GM12801 (cell line): ENCODE data around the gene NUDT3.

Source experiments
- TF ChIP-seq, protein P1 (sequence below): IDR thresholded peaks from one replicate; pipeline ENCODE4 v1.5.1; 2011; ENCODE audit warnings: control low read depth; ENCODE audit not compliant: insufficient read length; ENCODE audit errors: extremely low read depth

Gene NUDT3

GRCh38 chr6:34285448-34286164 is 106.9 kb downstream of the NUDT3 start:
- TF ChIP-seq, protein P1, sequence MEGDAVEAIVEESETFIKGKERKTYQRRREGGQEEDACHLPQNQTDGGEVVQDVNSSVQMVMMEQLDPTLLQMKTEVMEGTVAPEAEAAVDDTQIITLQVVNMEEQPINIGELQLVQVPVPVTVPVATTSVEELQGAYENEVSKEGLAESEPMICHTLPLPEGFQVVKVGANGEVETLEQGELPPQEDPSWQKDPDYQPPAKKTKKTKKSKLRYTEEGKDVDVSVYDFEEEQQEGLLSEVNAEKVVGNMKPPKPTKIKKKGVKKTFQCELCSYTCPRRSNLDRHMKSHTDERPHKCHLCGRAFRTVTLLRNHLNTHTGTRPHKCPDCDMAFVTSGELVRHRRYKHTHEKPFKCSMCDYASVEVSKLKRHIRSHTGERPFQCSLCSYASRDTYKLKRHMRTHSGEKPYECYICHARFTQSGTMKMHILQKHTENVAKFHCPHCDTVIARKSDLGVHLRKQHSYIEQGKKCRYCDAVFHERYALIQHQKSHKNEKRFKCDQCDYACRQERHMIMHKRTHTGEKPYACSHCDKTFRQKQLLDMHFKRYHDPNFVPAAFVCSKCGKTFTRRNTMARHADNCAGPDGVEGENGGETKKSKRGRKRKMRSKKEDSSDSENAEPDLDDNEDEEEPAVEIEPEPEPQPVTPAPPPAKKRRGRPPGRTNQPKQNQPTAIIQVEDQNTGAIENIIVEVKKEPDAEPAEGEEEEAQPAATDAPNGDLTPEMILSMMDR = no peak

- TF ChIP-seq, protein P1 = no peak
These were observed 107.7 kb downstream of the NUDT3 start for GRCh38 chr6:34284563-34285447.

- TF ChIP-seq, protein P1 = no peak
These were observed 110.7 kb downstream of the NUDT3 start for GRCh38 chr6:34281702-34282334.

DNA sequence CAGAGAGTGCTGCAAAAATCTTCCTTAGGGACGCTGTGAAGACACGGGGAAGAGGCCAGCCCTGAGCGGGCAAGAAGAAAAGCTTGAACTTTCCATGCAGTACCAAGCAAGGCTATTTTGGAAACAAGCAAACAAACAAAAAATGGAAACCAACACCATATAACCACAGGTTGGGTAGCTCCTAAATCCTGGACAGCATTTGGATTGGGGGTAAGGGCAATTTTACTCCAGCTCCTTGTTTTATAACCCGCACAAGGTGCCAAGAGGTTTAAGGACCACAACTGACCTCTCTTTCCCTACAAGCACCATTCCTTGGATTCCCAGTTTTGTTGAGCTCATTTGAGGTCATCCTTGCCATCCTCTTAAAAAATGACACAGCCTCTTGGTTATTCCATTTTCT is 112.3 kb downstream of the NUDT3 start:
- TF ChIP-seq, protein P1 = no peak

DNA sequence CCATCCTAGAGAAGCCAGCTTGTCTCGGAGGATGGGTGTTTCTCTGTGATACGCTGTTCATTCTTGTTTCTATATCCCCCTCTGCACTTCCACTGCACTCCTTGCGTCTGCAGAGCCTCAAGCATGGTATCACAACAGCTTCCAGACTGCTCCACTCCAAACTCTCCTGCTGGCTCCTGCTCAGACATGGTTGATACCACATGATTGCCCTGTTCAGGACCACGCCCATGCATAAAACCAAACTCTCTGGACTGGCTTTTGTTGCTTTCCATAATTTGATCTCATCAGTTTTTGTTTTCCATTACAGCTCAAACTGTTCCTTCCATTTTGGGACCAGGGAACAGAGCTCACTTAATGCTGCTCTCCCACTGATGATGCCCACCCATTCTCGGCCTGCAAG is 113.6 kb downstream of the NUDT3 start:
- TF ChIP-seq, protein P1 = no peak

DNA sequence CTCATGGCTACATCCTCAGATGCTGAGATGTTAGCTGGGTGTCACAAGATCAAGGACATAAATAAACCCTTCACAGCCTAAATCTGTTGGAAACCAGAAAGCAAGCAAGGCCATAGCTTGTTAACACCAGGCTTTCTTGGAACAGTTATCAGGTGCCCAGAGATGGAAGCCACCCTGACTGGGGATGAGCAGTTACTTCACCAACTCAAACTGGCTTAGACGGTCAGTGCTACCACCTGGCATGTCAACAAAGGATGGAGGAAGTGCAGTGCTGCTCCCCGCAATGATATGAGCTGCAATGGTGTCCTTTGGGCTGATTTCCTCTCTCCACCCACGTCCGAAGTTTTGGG is 114.7 kb downstream of the NUDT3 start:
- TF ChIP-seq, protein P1 = no peak
